ENCODE data around the gene TOMM34.

DNA sequence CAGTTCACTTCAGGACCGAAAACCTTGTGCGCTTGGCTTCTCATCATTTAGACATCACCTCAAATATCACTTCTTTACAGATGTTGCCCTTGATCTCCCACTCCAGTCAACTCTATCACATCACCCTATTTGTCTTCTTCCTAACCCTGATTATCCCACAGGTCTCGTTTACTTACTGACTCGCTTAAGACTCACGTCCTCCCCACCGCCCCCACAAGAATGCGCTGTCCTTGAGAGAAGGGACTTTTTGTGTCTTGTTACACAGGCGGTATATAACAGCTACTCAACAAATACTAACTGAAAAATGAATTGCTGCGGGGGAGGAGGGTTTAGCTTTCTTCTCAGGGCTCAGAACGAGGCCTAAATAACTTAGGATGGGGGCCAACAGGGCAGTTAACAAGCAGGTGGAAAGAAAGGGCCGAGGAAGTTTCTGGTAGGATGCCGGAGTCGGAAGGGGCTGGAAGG is 527 bp downstream of the TOMM34 start:
- TF ChIP-seq, protein P1, sequence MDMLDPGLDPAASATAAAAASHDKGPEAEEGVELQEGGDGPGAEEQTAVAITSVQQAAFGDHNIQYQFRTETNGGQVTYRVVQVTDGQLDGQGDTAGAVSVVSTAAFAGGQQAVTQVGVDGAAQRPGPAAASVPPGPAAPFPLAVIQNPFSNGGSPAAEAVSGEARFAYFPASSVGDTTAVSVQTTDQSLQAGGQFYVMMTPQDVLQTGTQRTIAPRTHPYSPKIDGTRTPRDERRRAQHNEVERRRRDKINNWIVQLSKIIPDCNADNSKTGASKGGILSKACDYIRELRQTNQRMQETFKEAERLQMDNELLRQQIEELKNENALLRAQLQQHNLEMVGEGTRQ (CRISPR knock-in tag; IDR thresholded peaks at IDR 0.05): no peak
- TF ChIP-seq MAX (CRISPR knock-in tag; IDR thresholded peaks at IDR 0.05) (no peak), SREBF2 (CRISPR knock-in tag; IDR thresholded peaks at IDR 0.05) (no peak), SPI1 (IDR thresholded peaks at IDR 0.05; ENCODE audit: borderline replicate concordance, low read depth, low read length) (no peak)
- TF ChIP-seq, protein P2, sequence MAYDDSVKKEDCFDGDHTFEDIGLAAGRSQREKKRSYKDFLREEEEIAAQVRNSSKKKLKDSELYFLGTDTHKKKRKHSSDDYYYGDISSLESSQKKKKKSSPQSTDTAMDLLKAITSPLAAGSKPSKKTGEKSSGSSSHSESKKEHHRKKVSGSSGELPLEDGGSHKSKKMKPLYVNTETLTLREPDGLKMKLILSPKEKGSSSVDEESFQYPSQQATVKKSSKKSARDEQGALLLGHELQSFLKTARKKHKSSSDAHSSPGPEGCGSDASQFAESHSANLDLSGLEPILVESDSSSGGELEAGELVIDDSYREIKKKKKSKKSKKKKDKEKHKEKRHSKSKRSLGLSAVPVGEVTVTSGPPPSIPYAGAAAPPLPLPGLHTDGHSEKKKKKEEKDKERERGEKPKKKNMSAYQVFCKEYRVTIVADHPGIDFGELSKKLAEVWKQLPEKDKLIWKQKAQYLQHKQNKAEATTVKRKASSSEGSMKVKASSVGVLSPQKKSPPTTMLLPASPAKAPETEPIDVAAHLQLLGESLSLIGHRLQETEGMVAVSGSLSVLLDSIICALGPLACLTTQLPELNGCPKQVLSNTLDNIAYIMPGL (CRISPR knock-in tag; IDR thresholded peaks at IDR 0.05): no peak
- TF ChIP-seq, protein P3, sequence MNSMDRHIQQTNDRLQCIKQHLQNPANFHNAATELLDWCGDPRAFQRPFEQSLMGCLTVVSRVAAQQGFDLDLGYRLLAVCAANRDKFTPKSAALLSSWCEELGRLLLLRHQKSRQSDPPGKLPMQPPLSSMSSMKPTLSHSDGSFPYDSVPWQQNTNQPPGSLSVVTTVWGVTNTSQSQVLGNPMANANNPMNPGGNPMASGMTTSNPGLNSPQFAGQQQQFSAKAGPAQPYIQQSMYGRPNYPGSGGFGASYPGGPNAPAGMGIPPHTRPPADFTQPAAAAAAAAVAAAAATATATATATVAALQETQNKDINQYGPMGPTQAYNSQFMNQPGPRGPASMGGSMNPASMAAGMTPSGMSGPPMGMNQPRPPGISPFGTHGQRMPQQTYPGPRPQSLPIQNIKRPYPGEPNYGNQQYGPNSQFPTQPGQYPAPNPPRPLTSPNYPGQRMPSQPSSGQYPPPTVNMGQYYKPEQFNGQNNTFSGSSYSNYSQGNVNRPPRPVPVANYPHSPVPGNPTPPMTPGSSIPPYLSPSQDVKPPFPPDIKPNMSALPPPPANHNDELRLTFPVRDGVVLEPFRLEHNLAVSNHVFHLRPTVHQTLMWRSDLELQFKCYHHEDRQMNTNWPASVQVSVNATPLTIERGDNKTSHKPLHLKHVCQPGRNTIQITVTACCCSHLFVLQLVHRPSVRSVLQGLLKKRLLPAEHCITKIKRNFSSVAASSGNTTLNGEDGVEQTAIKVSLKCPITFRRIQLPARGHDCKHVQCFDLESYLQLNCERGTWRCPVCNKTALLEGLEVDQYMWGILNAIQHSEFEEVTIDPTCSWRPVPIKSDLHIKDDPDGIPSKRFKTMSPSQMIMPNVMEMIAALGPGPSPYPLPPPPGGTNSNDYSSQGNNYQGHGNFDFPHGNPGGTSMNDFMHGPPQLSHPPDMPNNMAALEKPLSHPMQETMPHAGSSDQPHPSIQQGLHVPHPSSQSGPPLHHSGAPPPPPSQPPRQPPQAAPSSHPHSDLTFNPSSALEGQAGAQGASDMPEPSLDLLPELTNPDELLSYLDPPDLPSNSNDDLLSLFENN (IDR thresholded peaks at IDR 0.05; ENCODE audit: low read depth in 2 of 2, low read length in 2 of 2): no peak
- TF ChIP-seq, protein P4, sequence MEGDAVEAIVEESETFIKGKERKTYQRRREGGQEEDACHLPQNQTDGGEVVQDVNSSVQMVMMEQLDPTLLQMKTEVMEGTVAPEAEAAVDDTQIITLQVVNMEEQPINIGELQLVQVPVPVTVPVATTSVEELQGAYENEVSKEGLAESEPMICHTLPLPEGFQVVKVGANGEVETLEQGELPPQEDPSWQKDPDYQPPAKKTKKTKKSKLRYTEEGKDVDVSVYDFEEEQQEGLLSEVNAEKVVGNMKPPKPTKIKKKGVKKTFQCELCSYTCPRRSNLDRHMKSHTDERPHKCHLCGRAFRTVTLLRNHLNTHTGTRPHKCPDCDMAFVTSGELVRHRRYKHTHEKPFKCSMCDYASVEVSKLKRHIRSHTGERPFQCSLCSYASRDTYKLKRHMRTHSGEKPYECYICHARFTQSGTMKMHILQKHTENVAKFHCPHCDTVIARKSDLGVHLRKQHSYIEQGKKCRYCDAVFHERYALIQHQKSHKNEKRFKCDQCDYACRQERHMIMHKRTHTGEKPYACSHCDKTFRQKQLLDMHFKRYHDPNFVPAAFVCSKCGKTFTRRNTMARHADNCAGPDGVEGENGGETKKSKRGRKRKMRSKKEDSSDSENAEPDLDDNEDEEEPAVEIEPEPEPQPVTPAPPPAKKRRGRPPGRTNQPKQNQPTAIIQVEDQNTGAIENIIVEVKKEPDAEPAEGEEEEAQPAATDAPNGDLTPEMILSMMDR (IDR thresholded peaks at IDR 0.05 in 2 of 3, conservative IDR thresholded peaks at IDR 0.05 in 1 of 3; ENCODE audit: insufficient read depth in 2 of 3, low read depth in 1 of 3, low read length in 3 of 3): peak in 2 of 3 experiments; percentile 9 to 18; a peak in 1 of 6 replicates
